Gastroesophageal sphincter (tissue), 4 donors: ENCODE data around the gene THRB. TPM values are rescaled to one million over a fixed set of nuclear protein-coding genes. Genes with fewer than 3 reads are reported as not detected.

Experiments used
- ATAC-seq: fragments of 150-250 bp; one replicate; pipeline ENCODE4 v1.9.1; 2016; ENCODE audit warnings: mild to moderate bottlenecking, moderate library complexity
- H3K27ac ChIP-seq, 4 donors: fragments of 200-600 bp; sonication (generic) in 3 of 4; 1 replicate in 3 of 4; 2 replicates in 1 of 4; pipeline ENCODE4 v1.5.1; 2016 to 2019
- H3K27me3 ChIP-seq: fragments of 200-600 bp; sonication (generic); one replicate; pipeline ENCODE4 v1.5.1; 2019
- H3K36me3 ChIP-seq, 2 donors: fragments of 200-600 bp; sonication (generic); one replicate each; pipeline ENCODE4 v1.5.1; 2019; ENCODE audit warnings: control low read depth in 1 of 2
- H3K4me1 ChIP-seq, 3 donors: fragments of 200-600 bp; sonication (generic); 1 replicate in 2 of 3; 2 replicates in 1 of 3; pipeline ENCODE4 v1.5.1; 2016 to 2019; ENCODE audit warnings: control low read depth in 2 of 3
- H3K4me3 ChIP-seq, 2 donors: fragments of 200-600 bp; sonication (generic); one replicate each; pipeline ENCODE4 v1.5.1; 2019; ENCODE audit warnings: mild to moderate bottlenecking in 1 of 2, moderate library complexity in 1 of 2
- H3K9me3 ChIP-seq, 3 donors: fragments of 200-600 bp; sonication (generic); one replicate each; pipeline ENCODE4 v1.5.1; 2017 to 2019; ENCODE audit warnings: control low read depth in 2 of 3
- CTCF ChIP-seq, 4 experiments: fragments of 200-600 bp in 2 of 4; fragments of 450-650 bp in 2 of 4; sonication (generic) in 1 of 4; IDR thresholded peaks; one replicate each; pipeline ENCODE4 v1.5.1; 2017 to 2019; ENCODE audit warnings: antibody characterized with exemption in 4 of 4, mild to moderate bottlenecking in 2 of 4, moderate library complexity in 2 of 4
- EP300 ChIP-seq: sonication (generic); formaldehyde crosslinking; IDR thresholded peaks from one replicate; pipeline ENCODE4 v1.6.1; 2017; ENCODE audit warnings: antibody characterized with exemption, mild to moderate bottlenecking
- POLR2A ChIP-seq, 2 donors: fragments of 450-650 bp; IDR thresholded peaks; one replicate each; pipeline ENCODE4 v1.6.1; 2017; ENCODE audit warnings: antibody characterized with exemption in 2 of 2, mild to moderate bottlenecking in 2 of 2, moderate library complexity in 1 of 2
- POLR2AphosphoS5 ChIP-seq: sonication (generic); formaldehyde crosslinking; IDR thresholded peaks from one replicate; pipeline ENCODE4 v1.6.1; 2017; ENCODE audit warnings: antibody characterized with exemption
- WGBS, 2 donors: methylation state at CpG; one replicate each; pipeline ENCODE4 v1.1.5; 2018; ENCODE audit warnings: low coverage in 1 of 2; 5-methylcytosine and 5-hydroxymethylcytosine counted together
- total RNA-seq, 4 donors: library from RNA; depleted of rRNA; stranded (reverse); fragments of >200 nt; gene quantifications; one replicate each; pipeline ENCODE4 v1.1.0, GENCODE V29; 2016

Gene THRB
- total RNA-seq, 4 donors from 2014 or later, result 42.5 to 61.9 (median 55.8) TPM

GRCh38 chr3:24306518-24306917 lies 188.1 kb downstream of the THRB start:
- Histone ChIP-seq H3K27me3 (no peaks in the 10 kb centered on the region), H3K27ac (no peak overlapping the region), H3K4me1 (peaks cover 8 to 27% (median 10%) of the 10 kb centered on the region in 3 donors), H3K4me3 (no peak overlapping the region), H3K9me3 (no peaks in the 10 kb centered on the region), H3K36me3 (no peaks in the 10 kb centered on the region)
- TF ChIP-seq CTCF (IDR thresholded peaks at IDR 0.05) (no peak), EP300 (no peak), POLR2AphosphoS5 (no peak), POLR2A (IDR thresholded peaks at IDR 0.05) (no peak)
- 42 to 67% methylated on average over 3 of the region's 3 CpGs for WGBS, 2 donors
- no peak for ATAC-seq

DNA sequence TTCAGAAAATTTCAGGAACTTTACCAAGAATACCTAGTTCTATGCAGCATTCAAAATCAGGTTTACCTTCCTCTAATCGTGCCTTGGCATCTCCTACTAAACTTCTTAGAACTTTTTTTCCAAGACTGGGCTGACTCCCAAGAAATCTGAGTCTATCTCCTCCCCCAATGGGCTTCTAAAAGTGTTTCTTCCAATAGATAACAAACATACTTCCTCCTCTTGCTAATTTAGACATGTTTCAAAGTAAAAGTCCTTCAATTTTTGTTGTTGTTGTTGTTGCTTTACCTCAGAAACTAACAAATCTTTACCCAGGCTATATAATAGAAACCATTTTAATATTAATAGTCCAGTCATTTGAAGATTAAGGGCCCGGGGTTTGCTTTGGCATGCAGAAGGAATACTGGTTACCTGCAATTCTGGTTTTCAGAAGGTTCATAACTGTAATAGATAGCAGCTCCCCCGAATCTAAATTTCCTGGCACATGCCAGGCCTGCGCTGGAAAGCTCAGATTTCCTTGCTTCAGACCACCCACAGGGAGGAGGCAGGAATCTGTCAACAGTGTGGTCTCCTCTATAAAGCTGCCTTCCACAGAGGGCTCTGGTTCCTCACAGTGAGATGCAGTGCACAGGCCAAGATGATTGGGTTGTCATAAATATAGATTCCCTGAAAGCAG lies 188.7 kb downstream of the THRB start:
- H3K9me3 ChIP-seq, result no peaks in the 10 kb centered on the region
- ATAC-seq, result no peak
- H3K4me1 ChIP-seq, result peaks cover 8 to 26% (median 10%) of the 10 kb centered on the region in 3 donors
- WGBS, 2 donors, result 17 to 20% methylated on average over 2 of the region's 4 CpGs
- no peaks in the 10 kb centered on the region for H3K27me3 ChIP-seq
- no peak overlapping the region for H3K27ac ChIP-seq
- TF ChIP-seq EP300, result no peak
- no peak for TF ChIP-seq POLR2A (IDR thresholded peaks at IDR 0.05)
- TF ChIP-seq POLR2AphosphoS5, result no peak
- TF ChIP-seq CTCF (IDR thresholded peaks at IDR 0.05), result no peak
- H3K4me3 ChIP-seq, result no peak overlapping the region
- H3K36me3 ChIP-seq, result no peaks in the 10 kb centered on the region

DNA sequence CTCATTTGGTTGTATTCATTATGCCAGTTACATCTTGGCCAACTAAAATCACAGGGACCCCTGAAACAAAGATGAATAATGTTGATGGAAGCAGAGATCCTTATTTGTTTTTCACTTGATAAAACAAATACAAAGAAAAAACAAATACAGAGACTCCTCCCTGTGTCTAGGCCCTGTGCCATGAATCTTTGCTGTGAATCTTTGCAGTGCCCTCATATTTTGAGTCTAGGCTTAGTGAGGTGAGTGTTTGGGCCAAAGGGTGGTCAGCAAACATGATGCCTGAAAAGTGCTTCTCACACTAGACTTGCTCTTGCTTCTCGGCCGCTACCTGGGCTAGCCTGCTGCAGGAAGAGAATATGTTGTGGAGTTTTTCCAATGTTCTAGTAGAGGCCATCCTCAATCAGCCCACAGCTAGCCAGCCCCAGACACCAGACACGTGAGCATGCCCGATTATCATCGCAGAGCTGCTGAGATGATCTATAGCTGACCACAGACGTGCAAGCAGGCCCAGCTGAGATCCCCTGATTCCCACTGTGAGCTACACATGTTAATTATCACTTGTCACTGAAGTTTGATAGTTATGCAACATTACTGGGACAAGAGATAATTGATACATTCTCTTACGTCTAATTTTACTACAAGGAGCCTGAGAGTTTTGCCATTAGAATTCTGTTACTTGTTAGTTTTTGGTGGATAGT lies 191.4 kb downstream of the THRB start:
- ATAC-seq, result no peak
- no peak overlapping the region for H3K27ac ChIP-seq
- TF ChIP-seq POLR2AphosphoS5 (no peak), CTCF (IDR thresholded peaks at IDR 0.05) (no peak), EP300 (no peak), POLR2A (IDR thresholded peaks at IDR 0.05) (no peak)
- peaks cover 8 to 36% (median 18%) of the 10 kb centered on the region in 3 donors for H3K4me1 ChIP-seq
- no peak overlapping the region for H3K4me3 ChIP-seq
- no peaks in the 10 kb centered on the region for H3K27me3 ChIP-seq
- no peaks in the 10 kb centered on the region for H3K36me3 ChIP-seq
- H3K9me3 ChIP-seq, result no peaks in the 10 kb centered on the region
- 67 to 91% methylated on average over 1 to 5 of the region's 7 CpGs for WGBS, 2 donors

DNA sequence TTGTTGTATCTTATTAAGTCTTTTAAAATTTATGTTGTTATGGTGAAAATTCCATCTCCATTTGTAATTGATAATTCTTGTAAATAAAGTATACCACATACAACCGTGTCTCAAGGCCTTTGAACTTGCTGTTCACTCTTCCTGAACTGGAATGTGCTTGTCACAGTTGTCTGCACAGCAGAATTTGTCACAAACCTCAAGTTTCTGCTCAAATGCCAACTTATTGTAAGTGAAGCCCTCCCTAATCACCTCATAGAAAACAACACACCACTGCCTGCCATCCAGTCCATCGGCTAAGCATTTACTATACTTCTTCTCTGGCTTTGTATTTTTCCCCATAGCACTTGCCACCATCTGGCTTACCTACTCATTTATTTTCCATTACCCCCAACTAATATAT lies 192.3 kb downstream of the THRB start:
- WGBS, 2 donors, result 94 to 95% methylated on average over 2 of the region's 2 CpGs
- Histone ChIP-seq H3K36me3 (no peaks in the 10 kb centered on the region), H3K4me1 (peaks cover 8 to 36% (median 18%) of the 10 kb centered on the region in 3 donors), H3K9me3 (no peaks in the 10 kb centered on the region), H3K27me3 (no peaks in the 10 kb centered on the region), H3K4me3 (no peak overlapping the region), H3K27ac (no peak overlapping the region)
- no peak for ATAC-seq
- TF ChIP-seq EP300 (no peak), POLR2A (IDR thresholded peaks at IDR 0.05) (no peak), POLR2AphosphoS5 (no peak), CTCF (IDR thresholded peaks at IDR 0.05) (no peak)

DNA sequence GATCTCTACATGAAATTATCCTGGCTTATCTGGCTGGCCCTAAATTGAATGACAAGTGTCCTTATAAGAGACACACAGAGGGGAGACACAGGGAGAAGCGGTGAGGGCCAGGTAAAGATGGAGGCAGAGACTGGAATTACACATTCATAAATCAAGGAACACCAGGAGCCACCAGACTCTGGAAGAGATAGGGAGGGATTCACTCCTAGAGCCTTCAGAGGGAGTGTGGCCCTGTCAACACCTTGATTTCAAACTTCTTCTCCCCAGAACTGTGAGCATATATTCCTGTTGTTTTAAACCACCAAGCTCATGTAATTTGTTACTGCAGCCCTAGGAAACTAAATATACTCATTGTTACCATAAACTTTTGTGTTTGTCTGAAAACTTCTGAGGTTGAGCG lies 193.7 kb downstream of the THRB start:
- Histone ChIP-seq H3K9me3 (no peaks in the 10 kb centered on the region), H3K4me1 (peaks cover 8 to 41% (median 11%) of the 10 kb centered on the region in 3 donors), H3K4me3 (no peak overlapping the region), H3K36me3 (no peaks in the 10 kb centered on the region), H3K27me3 (no peaks in the 10 kb centered on the region), H3K27ac (no peak overlapping the region)
- TF ChIP-seq POLR2AphosphoS5 (no peak), EP300 (no peak), CTCF (IDR thresholded peaks at IDR 0.05) (no peak), POLR2A (IDR thresholded peaks at IDR 0.05) (no peak)
- WGBS, 2 donors, result 81 to 100% methylated on average over 1 to 2 of the region's 2 CpGs
- no peak for ATAC-seq
